A549 (cell line): ENCODE measurements around the gene PUS3.

ENCODE experiments used
- CTCF ChIP-seq: fragments of >200 bp; sonication (Bioruptor Twin); formaldehyde crosslinking; IDR thresholded peaks from 3 replicates; pipeline ENCODE4 v1.5.1; 2016
- PHF8 ChIP-seq: fragments of 200-600 bp; sonication (generic); IDR thresholded peaks from 2 replicates; pipeline ENCODE4 v1.6.1; 2016; ENCODE audit warnings: low read depth, mild to moderate bottlenecking, antibody characterized with exemption, moderate library complexity, borderline replicate concordance
- POLR2A ChIP-seq: IDR thresholded peaks from 2 replicates; pipeline ENCODE4 v1.6.1; 2012; ENCODE audit warnings: mild to moderate bottlenecking, low read length
- TF ChIP-seq, protein P1 (sequence below): fragments of 200-600 bp; sonication (generic); IDR thresholded peaks from 2 replicates; pipeline ENCODE4 v1.6.1; 2016; ENCODE audit warnings: antibody characterized with exemption, mild to moderate bottlenecking, moderate library complexity
- TF ChIP-seq, protein P2 (sequence below): IDR thresholded peaks from 2 replicates; pipeline ENCODE4 v1.6.1; 2012

DNA sequence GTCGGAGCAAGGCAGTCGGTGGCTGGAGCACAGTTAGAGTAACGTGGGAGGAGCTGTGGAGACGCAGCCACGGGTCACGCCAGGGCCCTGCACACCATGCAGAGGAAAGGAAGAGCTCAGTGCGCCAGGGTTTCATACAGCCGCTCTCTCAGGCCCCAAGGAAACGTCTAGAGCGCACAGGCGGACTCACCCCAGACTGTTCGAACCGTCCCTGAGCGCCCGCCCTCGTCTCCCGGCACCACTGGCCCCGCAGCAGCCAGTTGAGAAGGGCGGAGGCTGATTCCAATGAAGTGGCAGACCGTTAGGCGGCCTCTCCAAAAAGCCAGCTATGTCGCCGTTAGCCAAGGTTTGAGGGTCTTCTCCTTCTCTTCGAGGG, 16.0 kb downstream of the PUS3 start:
- TF ChIP-seq, protein P1, sequence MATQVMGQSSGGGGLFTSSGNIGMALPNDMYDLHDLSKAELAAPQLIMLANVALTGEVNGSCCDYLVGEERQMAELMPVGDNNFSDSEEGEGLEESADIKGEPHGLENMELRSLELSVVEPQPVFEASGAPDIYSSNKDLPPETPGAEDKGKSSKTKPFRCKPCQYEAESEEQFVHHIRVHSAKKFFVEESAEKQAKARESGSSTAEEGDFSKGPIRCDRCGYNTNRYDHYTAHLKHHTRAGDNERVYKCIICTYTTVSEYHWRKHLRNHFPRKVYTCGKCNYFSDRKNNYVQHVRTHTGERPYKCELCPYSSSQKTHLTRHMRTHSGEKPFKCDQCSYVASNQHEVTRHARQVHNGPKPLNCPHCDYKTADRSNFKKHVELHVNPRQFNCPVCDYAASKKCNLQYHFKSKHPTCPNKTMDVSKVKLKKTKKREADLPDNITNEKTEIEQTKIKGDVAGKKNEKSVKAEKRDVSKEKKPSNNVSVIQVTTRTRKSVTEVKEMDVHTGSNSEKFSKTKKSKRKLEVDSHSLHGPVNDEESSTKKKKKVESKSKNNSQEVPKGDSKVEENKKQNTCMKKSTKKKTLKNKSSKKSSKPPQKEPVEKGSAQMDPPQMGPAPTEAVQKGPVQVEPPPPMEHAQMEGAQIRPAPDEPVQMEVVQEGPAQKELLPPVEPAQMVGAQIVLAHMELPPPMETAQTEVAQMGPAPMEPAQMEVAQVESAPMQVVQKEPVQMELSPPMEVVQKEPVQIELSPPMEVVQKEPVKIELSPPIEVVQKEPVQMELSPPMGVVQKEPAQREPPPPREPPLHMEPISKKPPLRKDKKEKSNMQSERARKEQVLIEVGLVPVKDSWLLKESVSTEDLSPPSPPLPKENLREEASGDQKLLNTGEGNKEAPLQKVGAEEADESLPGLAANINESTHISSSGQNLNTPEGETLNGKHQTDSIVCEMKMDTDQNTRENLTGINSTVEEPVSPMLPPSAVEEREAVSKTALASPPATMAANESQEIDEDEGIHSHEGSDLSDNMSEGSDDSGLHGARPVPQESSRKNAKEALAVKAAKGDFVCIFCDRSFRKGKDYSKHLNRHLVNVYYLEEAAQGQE, result no peak
- TF ChIP-seq, protein P2, sequence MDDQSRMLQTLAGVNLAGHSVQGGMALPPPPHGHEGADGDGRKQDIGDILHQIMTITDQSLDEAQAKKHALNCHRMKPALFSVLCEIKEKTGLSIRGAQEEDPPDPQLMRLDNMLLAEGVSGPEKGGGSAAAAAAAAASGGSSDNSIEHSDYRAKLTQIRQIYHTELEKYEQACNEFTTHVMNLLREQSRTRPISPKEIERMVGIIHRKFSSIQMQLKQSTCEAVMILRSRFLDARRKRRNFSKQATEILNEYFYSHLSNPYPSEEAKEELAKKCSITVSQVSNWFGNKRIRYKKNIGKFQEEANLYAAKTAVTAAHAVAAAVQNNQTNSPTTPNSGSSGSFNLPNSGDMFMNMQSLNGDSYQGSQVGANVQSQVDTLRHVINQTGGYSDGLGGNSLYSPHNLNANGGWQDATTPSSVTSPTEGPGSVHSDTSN, result no peak
- no peak for TF ChIP-seq POLR2A
- TF ChIP-seq PHF8, result no peak; the same call in 1 of the 2 replicates
- TF ChIP-seq CTCF, result no peak
